ENCODE results near the gene MEGF11.

MEGF11 gene

GRCh38 chr15:66070220-66070934 is 183.2 kb downstream of the MEGF11 start:
- no peak for ATAC-seq
- no peak for TF ChIP-seq TOX (CRISPR knock-in tag; IDR thresholded peaks at IDR 0.05; ENCODE audit: borderline replicate concordance)
- no peak for TF ChIP-seq ZNF565 (CRISPR knock-in tag; conservative IDR thresholded peaks at IDR 0.05; ENCODE audit: low read depth)
- no peak for TF ChIP-seq ZFP3 (CRISPR knock-in tag; IDR thresholded peaks at IDR 0.05)
- TF ChIP-seq, protein P1, sequence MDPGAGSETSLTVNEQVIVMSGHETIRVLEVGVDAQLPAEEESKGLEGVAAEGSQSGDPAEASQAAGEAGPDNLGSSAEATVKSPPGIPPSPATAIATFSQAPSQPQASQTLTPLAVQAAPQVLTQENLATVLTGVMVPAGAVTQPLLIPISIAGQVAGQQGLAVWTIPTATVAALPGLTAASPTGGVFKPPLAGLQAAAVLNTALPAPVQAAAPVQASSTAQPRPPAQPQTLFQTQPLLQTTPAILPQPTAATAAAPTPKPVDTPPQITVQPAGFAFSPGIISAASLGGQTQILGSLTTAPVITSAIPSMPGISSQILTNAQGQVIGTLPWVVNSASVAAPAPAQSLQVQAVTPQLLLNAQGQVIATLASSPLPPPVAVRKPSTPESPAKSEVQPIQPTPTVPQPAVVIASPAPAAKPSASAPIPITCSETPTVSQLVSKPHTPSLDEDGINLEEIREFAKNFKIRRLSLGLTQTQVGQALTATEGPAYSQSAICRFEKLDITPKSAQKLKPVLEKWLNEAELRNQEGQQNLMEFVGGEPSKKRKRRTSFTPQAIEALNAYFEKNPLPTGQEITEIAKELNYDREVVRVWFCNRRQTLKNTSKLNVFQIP (CRISPR knock-in tag; IDR thresholded peaks at IDR 0.05; ENCODE audit: borderline replicate concordance, low read depth), result no peak
- TF ChIP-seq PPARA (CRISPR knock-in tag; IDR thresholded peaks at IDR 0.05; ENCODE audit: borderline replicate concordance), result no peak
- no peak for TF ChIP-seq ESRRG (CRISPR knock-in tag; IDR thresholded peaks at IDR 0.05)
- TF ChIP-seq ZNF70 (CRISPR knock-in tag; IDR thresholded peaks at IDR 0.05), result no peak
- TF ChIP-seq ISL1 (CRISPR knock-in tag; IDR thresholded peaks at IDR 0.05), result no peak
- TF ChIP-seq, protein P2, sequence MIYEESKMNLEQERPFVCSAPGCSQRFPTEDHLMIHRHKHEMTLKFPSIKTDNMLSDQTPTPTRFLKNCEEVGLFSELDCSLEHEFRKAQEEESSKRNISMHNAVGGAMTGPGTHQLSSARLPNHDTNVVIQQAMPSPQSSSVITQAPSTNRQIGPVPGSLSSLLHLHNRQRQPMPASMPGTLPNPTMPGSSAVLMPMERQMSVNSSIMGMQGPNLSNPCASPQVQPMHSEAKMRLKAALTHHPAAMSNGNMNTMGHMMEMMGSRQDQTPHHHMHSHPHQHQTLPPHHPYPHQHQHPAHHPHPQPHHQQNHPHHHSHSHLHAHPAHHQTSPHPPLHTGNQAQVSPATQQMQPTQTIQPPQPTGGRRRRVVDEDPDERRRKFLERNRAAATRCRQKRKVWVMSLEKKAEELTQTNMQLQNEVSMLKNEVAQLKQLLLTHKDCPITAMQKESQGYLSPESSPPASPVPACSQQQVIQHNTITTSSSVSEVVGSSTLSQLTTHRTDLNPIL (CRISPR knock-in tag; IDR thresholded peaks at IDR 0.05; ENCODE audit: low read depth), result no peak
- no peak for TF ChIP-seq ZC3H10 (CRISPR knock-in tag; IDR thresholded peaks at IDR 0.05)
- TF ChIP-seq CSRNP3 (CRISPR knock-in tag; IDR thresholded peaks at IDR 0.05), result no peak
- no peak for TF ChIP-seq SNAI2 (CRISPR knock-in tag; IDR thresholded peaks at IDR 0.05)
- TF ChIP-seq, protein P3, sequence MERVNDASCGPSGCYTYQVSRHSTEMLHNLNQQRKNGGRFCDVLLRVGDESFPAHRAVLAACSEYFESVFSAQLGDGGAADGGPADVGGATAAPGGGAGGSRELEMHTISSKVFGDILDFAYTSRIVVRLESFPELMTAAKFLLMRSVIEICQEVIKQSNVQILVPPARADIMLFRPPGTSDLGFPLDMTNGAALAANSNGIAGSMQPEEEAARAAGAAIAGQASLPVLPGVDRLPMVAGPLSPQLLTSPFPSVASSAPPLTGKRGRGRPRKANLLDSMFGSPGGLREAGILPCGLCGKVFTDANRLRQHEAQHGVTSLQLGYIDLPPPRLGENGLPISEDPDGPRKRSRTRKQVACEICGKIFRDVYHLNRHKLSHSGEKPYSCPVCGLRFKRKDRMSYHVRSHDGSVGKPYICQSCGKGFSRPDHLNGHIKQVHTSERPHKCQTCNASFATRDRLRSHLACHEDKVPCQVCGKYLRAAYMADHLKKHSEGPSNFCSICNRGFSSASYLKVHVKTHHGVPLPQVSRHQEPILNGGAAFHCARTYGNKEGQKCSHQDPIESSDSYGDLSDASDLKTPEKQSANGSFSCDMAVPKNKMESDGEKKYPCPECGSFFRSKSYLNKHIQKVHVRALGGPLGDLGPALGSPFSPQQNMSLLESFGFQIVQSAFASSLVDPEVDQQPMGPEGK (CRISPR knock-in tag; IDR thresholded peaks at IDR 0.05; ENCODE audit: borderline replicate concordance), result no peak
- TF ChIP-seq BACH2 (CRISPR knock-in tag; IDR thresholded peaks at IDR 0.05; ENCODE audit: borderline replicate concordance), result no peak
- TF ChIP-seq RARB (CRISPR knock-in tag; IDR thresholded peaks at IDR 0.05), result no peak
- TF ChIP-seq TCF4 (CRISPR knock-in tag; IDR thresholded peaks at IDR 0.05; ENCODE audit: borderline replicate concordance), result no peak
- TF ChIP-seq GLIS3 (CRISPR knock-in tag; IDR thresholded peaks at IDR 0.05), result no peak
- TF ChIP-seq ARNTL (CRISPR knock-in tag; IDR thresholded peaks at IDR 0.05; ENCODE audit: borderline replicate concordance, low read depth), result no peak
- no peak for TF ChIP-seq ZFP30 (CRISPR knock-in tag; IDR thresholded peaks at IDR 0.05)

DNA sequence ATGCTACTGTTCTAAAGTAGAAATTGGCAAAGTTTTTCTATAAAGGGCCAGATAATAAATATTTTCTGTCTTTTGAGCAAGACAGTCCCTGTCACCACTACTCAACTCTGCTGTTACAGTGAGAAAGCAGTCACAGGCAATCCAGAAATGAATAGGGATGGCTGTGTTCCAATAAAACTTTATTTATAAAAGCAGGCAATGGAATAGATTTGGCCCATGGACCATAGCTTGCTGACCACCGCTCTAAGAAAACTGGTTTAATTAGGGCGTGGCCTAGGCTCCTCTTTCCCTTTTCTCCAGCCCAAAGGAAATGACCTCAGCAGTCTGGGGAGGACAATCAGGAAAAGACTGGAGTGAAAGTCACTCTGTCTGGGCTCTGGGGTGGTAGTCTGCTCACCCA is 183.8 kb downstream of the MEGF11 start:
- no peak for ATAC-seq
- TF ChIP-seq ZNF565 (CRISPR knock-in tag; conservative IDR thresholded peaks at IDR 0.05; ENCODE audit: low read depth) (no peak), ZFP3 (CRISPR knock-in tag; IDR thresholded peaks at IDR 0.05) (no peak)

- no peak for ATAC-seq
- TF ChIP-seq, protein P2 (CRISPR knock-in tag; IDR thresholded peaks at IDR 0.05; ENCODE audit: low read depth), result no peak
- TF ChIP-seq ZFP30 (CRISPR knock-in tag; IDR thresholded peaks at IDR 0.05) (no peak), CSDC2 (CRISPR knock-in tag; IDR thresholded peaks at IDR 0.05) (no peak)
These were observed 184.7 kb downstream of the MEGF11 start for GRCh38 chr15:66068801-66069200.

- ATAC-seq, result no peak
- TF ChIP-seq TSHZ2 (CRISPR knock-in tag; IDR thresholded peaks at IDR 0.05), result no peak
- TF ChIP-seq, protein P1 (CRISPR knock-in tag; IDR thresholded peaks at IDR 0.05; ENCODE audit: borderline replicate concordance, low read depth), result no peak
These were observed 185.9 kb downstream of the MEGF11 start for GRCh38 chr15:66067687-66068086.
